ENCODE measurements around the gene MAML3.

The MAML3 gene

GRCh38 chr4:140031706-140032105, 122.3 kb downstream of the MAML3 start:
- ChIA-PET CTCF (interaction anchor here (1.0 kb wide), 1 partner anchor 222 kb away, joined by 3 read pairs; no protein-coding TSS in a partner anchor), POLR2A (no interaction called here)
- no peak for DNase-seq (ENCODE audit: low read depth, low spot score)
- H3K4me3 ChIP-seq (ENCODE audit: low read depth, low read length) = no peak overlapping the region
- no peak for TF ChIP-seq CTCF (IDR thresholded peaks at IDR 0.05; ENCODE audit: insufficient read depth, low read length, missing control alignments)

- no peak for DNase-seq (ENCODE audit: low read depth, low spot score)
- ChIA-PET CTCF (interaction anchor here (1.3 kb wide), 1 partner anchor 17 kb away, joined by 3 read pairs; no protein-coding TSS in a partner anchor), POLR2A (no interaction called here)
- no peak for TF ChIP-seq CTCF (IDR thresholded peaks at IDR 0.05; ENCODE audit: insufficient read depth, low read length, missing control alignments)
- H3K4me3 ChIP-seq (ENCODE audit: low read depth, low read length) = no peak overlapping the region
Observed at GRCh38 chr4:140031061-140031460, 122.9 kb downstream of the MAML3 start.

- CTCF ChIA-PET = interaction anchor here (0.8 to 1.2 kb wide), 2 partner anchors 9 to 24 kb away, joined by 3 read pairs; no protein-coding TSS in a partner anchor
- no peak for DNase-seq (ENCODE audit: low read depth, low spot score)
Observed at GRCh38 chr4:140028676-140029517, 125.1 kb downstream of the MAML3 start.

GRCh38 chr4:140028101-140028500, 125.9 kb downstream of the MAML3 start:
- H3K4me3 ChIP-seq (ENCODE audit: low read depth, low read length) = no peak overlapping the region
- no peak for DNase-seq (ENCODE audit: low read depth, low spot score)
- TF ChIP-seq CTCF (IDR thresholded peaks at IDR 0.05; ENCODE audit: insufficient read depth, low read length, missing control alignments) = no peak
- POLR2A ChIA-PET = no interaction called here
- CTCF ChIA-PET = interaction anchor here (0.8 to 1.2 kb wide), 2 partner anchors 9 to 24 kb away, joined by 3 read pairs; no protein-coding TSS in a partner anchor

More at GRCh38 chr4:140028676-140029517, 125.1 kb downstream of the MAML3 start:
- POLR2A ChIA-PET = no interaction called here
- TF ChIP-seq CTCF (IDR thresholded peaks at IDR 0.05; ENCODE audit: insufficient read depth, low read length, missing control alignments) = no peak
- no peak overlapping the region for H3K4me3 ChIP-seq (ENCODE audit: low read depth, low read length)

- POLR2A ChIA-PET = no interaction called here
- TF ChIP-seq CTCF (IDR thresholded peaks at IDR 0.05; ENCODE audit: insufficient read depth, low read length, missing control alignments) = no peak
- DNase-seq (ENCODE audit: low read depth, low spot score) = no peak
- CTCF ChIA-PET = no interaction called here
- no peak overlapping the region for H3K4me3 ChIP-seq (ENCODE audit: low read depth, low read length)
Observed at GRCh38 chr4:140027101-140027500, 126.9 kb downstream of the MAML3 start.

- TF ChIP-seq CTCF (IDR thresholded peaks at IDR 0.05; ENCODE audit: insufficient read depth, low read length, missing control alignments) = no peak
- CTCF ChIA-PET = no interaction called here
- no peak for DNase-seq (ENCODE audit: low read depth, low spot score)
- H3K4me3 ChIP-seq (ENCODE audit: low read depth, low read length) = no peak overlapping the region
- POLR2A ChIA-PET = interaction anchor here (0.6 kb wide), 1 partner anchor 738 kb away, joined by 3 read pairs; no protein-coding TSS in a partner anchor
Observed at GRCh38 chr4:140025470-140025869, 128.5 kb downstream of the MAML3 start.

All from AG04449 (cell line).